Activated B cell treated with CpG ODN at 0.5 μM for 24 hours (primary cell): ENCODE data around the gene MRPL55. TPM values are rescaled to one million over a fixed set of nuclear protein-coding genes. Genes with fewer than 3 reads are reported as not detected.

Source experiments
- ATAC-seq: fragments of 200-7000 bp; cut with Tn5 transposase; one replicate; pipeline ENCODE4 v1.10.0; 2021; ENCODE audit warnings: low read depth, mild to moderate bottlenecking, moderate library complexity
- CTCF ChIA-PET: fragments of 350-600 bp; sonication (Branson Sonifier 250); formaldehyde crosslinking; loops from one replicate; lab custom pipeline; 2021; ENCODE audit warnings: antibody characterized with exemption; lab: Charles Lee
- POLR2A ChIA-PET: fragments of 350-600 bp; sonication (Branson Sonifier 250); formaldehyde crosslinking; loops from one replicate; lab custom pipeline; 2021; ENCODE audit warnings: antibody characterized with exemption; lab: Charles Lee
- DNase-seq: peaks from one replicate; pipeline ENCODE4 v3.0.0; 2022
- H3K27ac Mint-ChIP-seq: one replicate; pipeline ENCODE4 v1.8.0; 2020; ENCODE audit warnings: mixed read lengths
- H3K27me3 Mint-ChIP-seq: one replicate; pipeline ENCODE4 v1.8.0; 2021; ENCODE audit warnings: mixed read lengths
- H3K36me3 Mint-ChIP-seq: one replicate; pipeline ENCODE4 v1.8.0; 2021; ENCODE audit warnings: low read depth, mixed read lengths
- H3K4me1 Mint-ChIP-seq: one replicate; pipeline ENCODE4 v1.8.0; 2021; ENCODE audit warnings: mixed read lengths
- H3K4me3 Mint-ChIP-seq: one replicate; pipeline ENCODE4 v1.8.0; 2020; ENCODE audit warnings: mild to moderate bottlenecking, mixed read lengths
- H3K9me3 Mint-ChIP-seq: one replicate; pipeline ENCODE4 v1.8.0; 2020; ENCODE audit warnings: mixed read lengths
- intact Hi-C: fragments of 100-400 bp; cut with micrococcal nuclease; formaldehyde crosslinking; loops from one replicate; pipeline ENCODE4 v1.15.1; 2024
- total RNA-seq: library from RNA; stranded (reverse); gene quantifications from 2 replicates; pipeline ENCODE4 v1.2.3, GENCODE V29; 2022
- TF ChIP-seq, protein P1 (sequence below): fragments of 200-600 bp; IDR thresholded peaks from one replicate; pipeline ENCODE4 v1.8.0; 2022; ENCODE audit warnings: antibody characterized with exemption, mild to moderate bottlenecking

Gene MRPL55
- 34.0 and 34.3 TPM in 2 replicates for total RNA-seq

DNA sequence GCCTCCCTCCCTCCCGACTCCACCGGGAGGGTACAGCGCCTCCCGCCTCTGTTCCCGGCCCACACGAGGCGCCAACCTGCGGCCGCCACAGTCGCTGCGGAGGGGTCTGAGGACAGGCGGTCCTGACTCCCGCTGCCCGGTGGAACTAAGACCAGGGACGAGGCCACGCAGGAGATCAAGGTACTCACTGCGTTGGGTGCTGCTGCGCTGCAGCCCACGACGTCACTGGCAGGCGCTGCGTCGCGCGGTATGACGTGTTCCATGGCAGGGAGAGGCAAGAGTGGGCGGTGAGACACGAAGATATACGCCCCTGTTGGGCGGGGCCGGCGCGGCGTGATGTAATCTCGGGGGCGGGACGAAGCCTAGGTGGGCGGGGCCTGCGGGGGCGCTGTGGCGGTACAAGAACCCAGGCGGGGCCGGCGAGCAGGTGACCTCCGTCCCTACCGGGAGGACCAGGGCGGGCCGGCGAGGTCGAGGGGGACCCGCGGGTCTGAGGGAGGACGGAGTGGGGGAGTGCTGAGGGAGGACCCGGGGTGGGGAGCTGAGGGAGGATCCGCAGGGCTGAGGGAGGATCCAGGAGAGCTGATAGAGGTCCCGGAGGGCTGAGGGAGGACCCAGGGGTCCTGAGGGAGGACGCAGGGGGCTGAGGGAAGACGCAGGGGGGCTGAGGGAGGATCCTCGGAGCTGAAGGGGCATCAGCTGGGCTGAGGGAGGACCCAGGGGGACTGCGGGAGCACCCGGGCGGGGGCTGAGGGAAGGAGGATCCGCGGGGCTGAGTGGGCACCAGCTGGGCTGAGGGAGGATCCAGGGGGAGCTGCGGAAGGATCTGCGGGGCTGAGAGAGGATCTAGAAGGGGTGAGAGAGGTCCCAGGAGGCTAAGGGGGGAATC is at the start of gene MRPL55:
Gene MRPL55 (minus strand): TSS at position 227 of the 889 bp plus-strand sequence. CDS start 1,039 bp downstream, outside the sequence.
- peak within 1 kb of the TSS; percentile 93 for H3K27ac Mint-ChIP-seq
- ChIA-PET CTCF (interaction anchor here (0.9 kb wide), 1 partner anchor 57 kb away, joined by 3 read pairs; no protein-coding TSS in a partner anchor), POLR2A (interaction anchor here (0.6 to 2.8 kb wide), 11 partner anchors 12 to 377 kb away, joined by 3 to 47 read pairs (median 7); partner anchors contain the start of genes ARF1, GUK1, IBA57 and RNF187)
- ATAC-seq (peak; percentile 96), DNase-seq (peak; percentile 100)
- peak within 1 kb of the TSS; percentile 92 for H3K4me3 Mint-ChIP-seq
- H3K4me1 Mint-ChIP-seq, result peaks cover 24% of the 10 kb centered on the region
- no peaks in the 10 kb centered on the region for H3K9me3 Mint-ChIP-seq
- intact Hi-C loops, result loop anchor here (1.0 to 10.0 kb wide), 10 partner anchors 27 to 565 kb away; partner anchors contain the start of genes ARF1, GUK1, IBA57 and RNF187
- no peaks in the 10 kb centered on the region for H3K27me3 Mint-ChIP-seq
- H3K36me3 Mint-ChIP-seq, result peaks cover 20% of the 10 kb centered on the region
- TF ChIP-seq, protein P1, sequence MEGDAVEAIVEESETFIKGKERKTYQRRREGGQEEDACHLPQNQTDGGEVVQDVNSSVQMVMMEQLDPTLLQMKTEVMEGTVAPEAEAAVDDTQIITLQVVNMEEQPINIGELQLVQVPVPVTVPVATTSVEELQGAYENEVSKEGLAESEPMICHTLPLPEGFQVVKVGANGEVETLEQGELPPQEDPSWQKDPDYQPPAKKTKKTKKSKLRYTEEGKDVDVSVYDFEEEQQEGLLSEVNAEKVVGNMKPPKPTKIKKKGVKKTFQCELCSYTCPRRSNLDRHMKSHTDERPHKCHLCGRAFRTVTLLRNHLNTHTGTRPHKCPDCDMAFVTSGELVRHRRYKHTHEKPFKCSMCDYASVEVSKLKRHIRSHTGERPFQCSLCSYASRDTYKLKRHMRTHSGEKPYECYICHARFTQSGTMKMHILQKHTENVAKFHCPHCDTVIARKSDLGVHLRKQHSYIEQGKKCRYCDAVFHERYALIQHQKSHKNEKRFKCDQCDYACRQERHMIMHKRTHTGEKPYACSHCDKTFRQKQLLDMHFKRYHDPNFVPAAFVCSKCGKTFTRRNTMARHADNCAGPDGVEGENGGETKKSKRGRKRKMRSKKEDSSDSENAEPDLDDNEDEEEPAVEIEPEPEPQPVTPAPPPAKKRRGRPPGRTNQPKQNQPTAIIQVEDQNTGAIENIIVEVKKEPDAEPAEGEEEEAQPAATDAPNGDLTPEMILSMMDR, result no peak

DNA sequence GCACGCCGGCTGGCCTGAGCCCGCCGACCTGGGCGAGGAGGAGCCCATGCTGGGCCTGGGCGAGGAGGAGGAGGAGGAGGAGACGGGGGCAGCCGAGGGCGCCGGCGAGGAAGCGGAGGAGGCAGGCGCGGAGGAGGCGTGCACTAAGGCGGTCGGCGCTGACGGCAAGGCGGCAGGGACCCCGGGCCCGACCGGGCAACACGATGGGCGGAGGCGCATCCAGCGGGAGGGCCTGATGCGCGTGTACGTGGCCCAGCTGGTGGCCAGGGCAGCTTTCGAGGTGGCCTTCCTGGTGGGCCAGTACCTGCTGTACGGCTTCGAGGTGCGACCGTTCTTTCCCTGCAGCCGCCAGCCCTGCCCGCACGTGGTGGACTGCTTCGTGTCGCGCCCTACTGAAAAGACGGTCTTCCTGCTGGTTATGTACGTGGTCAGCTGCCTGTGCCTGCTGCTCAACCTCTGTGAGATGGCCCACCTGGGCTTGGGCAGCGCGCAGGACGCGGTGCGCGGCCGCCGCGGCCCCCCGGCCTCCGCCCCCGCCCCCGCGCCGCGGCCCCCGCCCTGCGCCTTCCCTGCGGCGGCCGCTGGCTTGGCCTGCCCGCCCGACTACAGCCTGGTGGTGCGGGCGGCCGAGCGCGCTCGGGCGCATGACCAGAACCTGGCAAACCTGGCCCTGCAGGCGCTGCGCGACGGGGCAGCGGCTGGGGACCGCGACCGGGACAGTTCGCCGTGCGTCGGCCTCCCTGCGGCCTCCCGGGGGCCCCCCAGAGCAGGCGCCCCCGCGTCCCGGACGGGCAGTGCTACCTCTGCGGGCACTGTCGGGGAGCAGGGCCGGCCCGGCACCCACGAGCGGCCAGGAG is 49.3 kb upstream of the MRPL55 start:
- Mint-ChIP-seq H3K27ac (no peak overlapping the region), H3K27me3 (no peaks in the 10 kb centered on the region), H3K9me3 (no peaks in the 10 kb centered on the region), H3K4me1 (peaks cover 2% of the 10 kb centered on the region), H3K36me3 (no peaks in the 10 kb centered on the region), H3K4me3 (no peak overlapping the region)
- ATAC-seq (no peak), DNase-seq (no peak)
- TF ChIP-seq, protein P1, result no peak
- intact Hi-C loops, result no loop called here
- CTCF ChIA-PET, result no interaction called here
- POLR2A ChIA-PET, result interaction anchor here (0.6 to 1.1 kb wide), 2 partner anchors 18 to 21 kb away, joined by 4 to 8 read pairs; partner anchors contain the start of gene GUK1

DNA sequence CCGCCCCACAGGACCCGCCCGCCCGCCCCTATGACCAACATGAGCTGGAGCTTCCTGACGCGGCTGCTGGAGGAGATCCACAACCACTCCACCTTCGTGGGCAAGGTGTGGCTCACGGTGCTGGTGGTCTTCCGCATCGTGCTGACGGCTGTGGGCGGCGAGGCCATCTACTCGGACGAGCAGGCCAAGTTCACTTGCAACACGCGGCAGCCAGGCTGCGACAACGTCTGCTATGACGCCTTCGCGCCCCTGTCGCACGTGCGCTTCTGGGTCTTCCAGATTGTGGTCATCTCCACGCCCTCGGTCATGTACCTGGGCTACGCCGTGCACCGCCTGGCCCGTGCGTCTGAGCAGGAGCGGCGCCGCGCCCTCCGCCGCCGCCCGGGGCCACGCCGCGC is 48.6 kb upstream of the MRPL55 start:
- H3K36me3 Mint-ChIP-seq, result no peaks in the 10 kb centered on the region
- intact Hi-C loops, result no loop called here
- peaks cover 2% of the 10 kb centered on the region for H3K4me1 Mint-ChIP-seq
- H3K27ac Mint-ChIP-seq, result no peak overlapping the region
- DNase-seq, result no peak
- no peak for ATAC-seq
- ChIA-PET CTCF (no interaction called here), POLR2A (interaction anchor here (1.0 kb wide), 1 partner anchor 17 kb away, joined by 3 read pairs; the partner anchor contains the start of gene GUK1)
- H3K4me3 Mint-ChIP-seq, result no peak overlapping the region
- TF ChIP-seq, protein P1, result no peak
- H3K27me3 Mint-ChIP-seq, result no peaks in the 10 kb centered on the region
- no peaks in the 10 kb centered on the region for H3K9me3 Mint-ChIP-seq

DNA sequence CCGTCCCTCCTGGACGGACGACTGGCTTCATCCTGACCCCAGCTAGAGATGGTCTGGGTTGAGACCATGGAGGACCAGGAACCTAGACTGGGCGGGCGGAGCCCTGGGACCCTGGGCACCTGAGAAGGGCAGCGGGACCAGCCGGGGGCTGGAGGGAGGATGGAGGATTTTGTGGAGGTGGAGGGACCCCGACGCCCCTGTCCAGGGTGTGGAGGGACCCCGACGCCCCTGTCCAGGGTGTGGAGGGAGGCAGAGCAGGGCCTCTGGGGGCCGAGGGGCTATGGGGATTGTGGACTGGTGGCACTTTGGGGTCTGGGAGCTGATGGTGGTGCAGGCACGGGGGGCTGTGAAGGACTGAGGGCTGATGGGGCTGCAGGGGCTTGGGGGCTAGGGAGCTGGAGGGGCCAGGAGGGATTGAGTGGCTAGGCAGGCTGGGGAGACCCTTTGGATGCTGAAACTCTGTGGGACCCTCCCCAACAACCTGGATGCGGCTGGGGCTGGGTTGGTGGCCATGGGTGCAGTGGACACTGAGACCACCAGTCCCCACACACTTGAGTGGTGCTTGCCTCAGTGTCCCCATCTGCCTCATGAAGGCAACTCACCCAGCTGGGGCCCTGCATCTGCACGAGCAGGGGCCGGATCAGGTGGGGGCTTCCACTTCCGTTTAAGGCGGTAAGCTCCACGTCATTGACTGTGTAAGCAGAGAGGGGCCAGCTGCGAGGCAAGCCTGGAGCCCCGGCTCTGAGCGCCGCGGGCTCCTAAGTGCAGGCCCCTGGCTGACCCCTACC is 48.0 kb upstream of the MRPL55 start:
- ChIA-PET CTCF (no interaction called here), POLR2A (interaction anchor here (1.0 kb wide), 1 partner anchor 17 kb away, joined by 3 read pairs; the partner anchor contains the start of gene GUK1)

More for the DNA sequence above, 48.0 kb upstream of the MRPL55 start:
- ATAC-seq (no peak), DNase-seq (no peak)
- H3K4me1 Mint-ChIP-seq, result peaks cover 2% of the 10 kb centered on the region
- intact Hi-C loops, result no loop called here
- no peaks in the 10 kb centered on the region for H3K27me3 Mint-ChIP-seq
- TF ChIP-seq, protein P1, result no peak
- H3K4me3 Mint-ChIP-seq, result no peak overlapping the region
- H3K9me3 Mint-ChIP-seq, result no peaks in the 10 kb centered on the region
- H3K36me3 Mint-ChIP-seq, result no peaks in the 10 kb centered on the region
- no peak overlapping the region for H3K27ac Mint-ChIP-seq
